WTC11 (cell line): Measurements from ENCODE around the gene SPATA17.

Source experiments
- CREB1 ChIP-seq: sonication (generic); formaldehyde crosslinking; IDR thresholded peaks from 2 replicates; pipeline ENCODE4 v1.8.0; 2023; ENCODE audit warnings: mild to moderate bottlenecking, missing genetic modification reagents
- ELF4 ChIP-seq: sonication (generic); formaldehyde crosslinking; IDR thresholded peaks from 2 replicates; pipeline ENCODE4 v1.8.1; 2022; ENCODE audit warnings: low read depth, mild to moderate bottlenecking, moderate library complexity, missing genetic modification reagents
- ETV6 ChIP-seq: sonication (generic); formaldehyde crosslinking; IDR thresholded peaks from 2 replicates; pipeline ENCODE4 v1.8.1; 2022; ENCODE audit warnings: mild to moderate bottlenecking, missing genetic modification reagents
- JUN ChIP-seq: sonication (generic); formaldehyde crosslinking; IDR thresholded peaks from 2 replicates; pipeline ENCODE4 v1.8.0; 2023; ENCODE audit warnings: mild to moderate bottlenecking, missing genetic modification reagents
- KAT7 ChIP-seq: sonication (generic); formaldehyde crosslinking; IDR thresholded peaks from 2 replicates; pipeline ENCODE4 v1.8.1; 2023; ENCODE audit warnings: missing genetic modification reagents, mild to moderate bottlenecking, borderline replicate concordance
- NR2C2 ChIP-seq: sonication (generic); formaldehyde crosslinking; IDR thresholded peaks from 2 replicates; pipeline ENCODE4 v1.8.0; 2022; ENCODE audit warnings: mild to moderate bottlenecking, missing genetic modification reagents
- TEAD4 ChIP-seq: sonication (generic); formaldehyde crosslinking; IDR thresholded peaks from 2 replicates; pipeline ENCODE4 v1.8.0; 2022; ENCODE audit warnings: mild to moderate bottlenecking, missing genetic modification reagents
- TP53 ChIP-seq: sonication (generic); formaldehyde crosslinking; IDR thresholded peaks from 2 replicates; pipeline ENCODE4 v1.8.1; 2023; ENCODE audit warnings: mild to moderate bottlenecking, missing genetic modification reagents
- ZBTB21 ChIP-seq: sonication (generic); formaldehyde crosslinking; IDR thresholded peaks from 2 replicates; pipeline ENCODE4 v1.8.1; 2023; ENCODE audit warnings: mild to moderate bottlenecking, missing genetic modification reagents, borderline replicate concordance
- ZNF219 ChIP-seq: sonication (generic); formaldehyde crosslinking; IDR thresholded peaks from 2 replicates; pipeline ENCODE4 v1.8.0; 2023; ENCODE audit warnings: missing genetic modification reagents, mild to moderate bottlenecking, borderline replicate concordance
- TF ChIP-seq, protein P1 (sequence below): fragments of 200-600 bp; IDR thresholded peaks from 2 replicates; pipeline ENCODE4 v1.8.0; 2022; ENCODE audit warnings: antibody characterized with exemption
- TF ChIP-seq, protein P2 (sequence below): sonication (generic); formaldehyde crosslinking; IDR thresholded peaks from 2 replicates; pipeline ENCODE4 v1.8.0; 2022; ENCODE audit warnings: mild to moderate bottlenecking, missing genetic modification reagents
- TF ChIP-seq, protein P3 (sequence below): sonication (generic); formaldehyde crosslinking; IDR thresholded peaks from 2 replicates; pipeline ENCODE4 v1.8.1; 2023; ENCODE audit warnings: mild to moderate bottlenecking, missing genetic modification reagents, borderline replicate concordance
- TF ChIP-seq, protein P4 (sequence below): sonication (generic); formaldehyde crosslinking; IDR thresholded peaks from 2 replicates; pipeline ENCODE4 v1.8.1; 2023; ENCODE audit warnings: mild to moderate bottlenecking, missing genetic modification reagents, moderate library complexity

DNA sequence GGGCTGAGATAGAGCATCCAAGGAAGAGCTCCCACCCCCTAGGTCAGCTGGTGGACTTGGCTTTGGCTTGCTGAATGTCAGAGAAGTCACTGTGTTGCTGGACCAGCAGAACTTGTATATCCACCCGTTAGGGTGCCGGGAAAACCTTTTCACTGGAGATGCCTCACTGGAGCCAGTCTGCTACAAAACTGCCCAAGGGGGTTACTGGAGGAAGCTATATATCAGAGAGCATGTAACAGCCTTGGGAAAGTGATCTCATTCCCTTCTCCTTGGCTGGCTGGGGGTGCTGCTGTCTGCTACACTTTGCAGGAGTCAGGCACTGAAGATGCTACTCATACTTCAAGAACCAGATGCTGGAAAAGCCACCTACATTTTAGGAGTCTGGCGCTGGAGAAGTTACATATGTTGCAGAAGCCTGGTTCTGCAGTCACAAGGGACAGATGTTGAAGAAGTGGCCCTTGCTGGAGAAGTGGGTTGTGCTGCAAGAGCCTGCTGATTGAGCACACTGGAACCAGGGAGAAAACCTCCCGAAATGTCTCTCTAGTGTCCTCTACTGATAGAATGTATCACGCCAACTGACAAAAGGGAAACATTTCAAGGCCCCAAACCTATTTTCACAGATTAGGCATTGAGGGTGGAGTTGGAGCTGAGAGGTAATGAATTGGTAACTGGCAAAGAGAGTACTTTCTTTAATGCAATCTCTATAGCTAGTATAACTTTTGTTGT is 250.6 kb downstream of the SPATA17 start:
- TF ChIP-seq, protein P1, sequence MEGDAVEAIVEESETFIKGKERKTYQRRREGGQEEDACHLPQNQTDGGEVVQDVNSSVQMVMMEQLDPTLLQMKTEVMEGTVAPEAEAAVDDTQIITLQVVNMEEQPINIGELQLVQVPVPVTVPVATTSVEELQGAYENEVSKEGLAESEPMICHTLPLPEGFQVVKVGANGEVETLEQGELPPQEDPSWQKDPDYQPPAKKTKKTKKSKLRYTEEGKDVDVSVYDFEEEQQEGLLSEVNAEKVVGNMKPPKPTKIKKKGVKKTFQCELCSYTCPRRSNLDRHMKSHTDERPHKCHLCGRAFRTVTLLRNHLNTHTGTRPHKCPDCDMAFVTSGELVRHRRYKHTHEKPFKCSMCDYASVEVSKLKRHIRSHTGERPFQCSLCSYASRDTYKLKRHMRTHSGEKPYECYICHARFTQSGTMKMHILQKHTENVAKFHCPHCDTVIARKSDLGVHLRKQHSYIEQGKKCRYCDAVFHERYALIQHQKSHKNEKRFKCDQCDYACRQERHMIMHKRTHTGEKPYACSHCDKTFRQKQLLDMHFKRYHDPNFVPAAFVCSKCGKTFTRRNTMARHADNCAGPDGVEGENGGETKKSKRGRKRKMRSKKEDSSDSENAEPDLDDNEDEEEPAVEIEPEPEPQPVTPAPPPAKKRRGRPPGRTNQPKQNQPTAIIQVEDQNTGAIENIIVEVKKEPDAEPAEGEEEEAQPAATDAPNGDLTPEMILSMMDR, result no peak
- TF ChIP-seq, protein P2, sequence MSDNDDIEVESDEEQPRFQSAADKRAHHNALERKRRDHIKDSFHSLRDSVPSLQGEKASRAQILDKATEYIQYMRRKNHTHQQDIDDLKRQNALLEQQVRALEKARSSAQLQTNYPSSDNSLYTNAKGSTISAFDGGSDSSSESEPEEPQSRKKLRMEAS (CRISPR knock-in tag), result no peak
- TF ChIP-seq NR2C2 (no peak), ETV6 (no peak), TEAD4 (no peak), ELF4 (CRISPR knock-in tag) (no peak), ZBTB21 (CRISPR knock-in tag) (no peak), JUN (CRISPR knock-in tag) (no peak), ZNF219 (no peak), KAT7 (no peak), TP53 (CRISPR knock-in tag) (no peak), CREB1 (CRISPR knock-in tag) (no peak)
- TF ChIP-seq, protein P3, sequence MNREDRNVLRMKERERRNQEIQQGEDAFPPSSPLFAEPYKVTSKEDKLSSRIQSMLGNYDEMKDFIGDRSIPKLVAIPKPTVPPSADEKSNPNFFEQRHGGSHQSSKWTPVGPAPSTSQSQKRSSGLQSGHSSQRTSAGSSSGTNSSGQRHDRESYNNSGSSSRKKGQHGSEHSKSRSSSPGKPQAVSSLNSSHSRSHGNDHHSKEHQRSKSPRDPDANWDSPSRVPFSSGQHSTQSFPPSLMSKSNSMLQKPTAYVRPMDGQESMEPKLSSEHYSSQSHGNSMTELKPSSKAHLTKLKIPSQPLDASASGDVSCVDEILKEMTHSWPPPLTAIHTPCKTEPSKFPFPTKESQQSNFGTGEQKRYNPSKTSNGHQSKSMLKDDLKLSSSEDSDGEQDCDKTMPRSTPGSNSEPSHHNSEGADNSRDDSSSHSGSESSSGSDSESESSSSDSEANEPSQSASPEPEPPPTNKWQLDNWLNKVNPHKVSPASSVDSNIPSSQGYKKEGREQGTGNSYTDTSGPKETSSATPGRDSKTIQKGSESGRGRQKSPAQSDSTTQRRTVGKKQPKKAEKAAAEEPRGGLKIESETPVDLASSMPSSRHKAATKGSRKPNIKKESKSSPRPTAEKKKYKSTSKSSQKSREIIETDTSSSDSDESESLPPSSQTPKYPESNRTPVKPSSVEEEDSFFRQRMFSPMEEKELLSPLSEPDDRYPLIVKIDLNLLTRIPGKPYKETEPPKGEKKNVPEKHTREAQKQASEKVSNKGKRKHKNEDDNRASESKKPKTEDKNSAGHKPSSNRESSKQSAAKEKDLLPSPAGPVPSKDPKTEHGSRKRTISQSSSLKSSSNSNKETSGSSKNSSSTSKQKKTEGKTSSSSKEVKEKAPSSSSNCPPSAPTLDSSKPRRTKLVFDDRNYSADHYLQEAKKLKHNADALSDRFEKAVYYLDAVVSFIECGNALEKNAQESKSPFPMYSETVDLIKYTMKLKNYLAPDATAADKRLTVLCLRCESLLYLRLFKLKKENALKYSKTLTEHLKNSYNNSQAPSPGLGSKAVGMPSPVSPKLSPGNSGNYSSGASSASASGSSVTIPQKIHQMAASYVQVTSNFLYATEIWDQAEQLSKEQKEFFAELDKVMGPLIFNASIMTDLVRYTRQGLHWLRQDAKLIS (CRISPR knock-in tag), result no peak
- TF ChIP-seq, protein P4, sequence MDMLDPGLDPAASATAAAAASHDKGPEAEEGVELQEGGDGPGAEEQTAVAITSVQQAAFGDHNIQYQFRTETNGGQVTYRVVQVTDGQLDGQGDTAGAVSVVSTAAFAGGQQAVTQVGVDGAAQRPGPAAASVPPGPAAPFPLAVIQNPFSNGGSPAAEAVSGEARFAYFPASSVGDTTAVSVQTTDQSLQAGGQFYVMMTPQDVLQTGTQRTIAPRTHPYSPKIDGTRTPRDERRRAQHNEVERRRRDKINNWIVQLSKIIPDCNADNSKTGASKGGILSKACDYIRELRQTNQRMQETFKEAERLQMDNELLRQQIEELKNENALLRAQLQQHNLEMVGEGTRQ, result no peak
